Stimulated activated CD8-positive, alpha-beta memory T cell treated with anti-CD3 and anti-CD28 coated beads, Interleukin-4, amount 100 ng/mL, for 4 hours (primary cell): ENCODE results near the gene MUC12.
"Not testable (repeated sequence)": the region's sequence is repeated elsewhere in the genome, so short reads cannot be mapped to it uniquely, and the experiment has no call there.

Experiments
- DNase-seq, 2 donors: peaks; one replicate each; pipeline ENCODE4 v3.0.0-alpha.2; 2020; ENCODE audit warnings: low read depth in 2 of 2, low spot score in 1 of 2

Gene MUC12, protein sequence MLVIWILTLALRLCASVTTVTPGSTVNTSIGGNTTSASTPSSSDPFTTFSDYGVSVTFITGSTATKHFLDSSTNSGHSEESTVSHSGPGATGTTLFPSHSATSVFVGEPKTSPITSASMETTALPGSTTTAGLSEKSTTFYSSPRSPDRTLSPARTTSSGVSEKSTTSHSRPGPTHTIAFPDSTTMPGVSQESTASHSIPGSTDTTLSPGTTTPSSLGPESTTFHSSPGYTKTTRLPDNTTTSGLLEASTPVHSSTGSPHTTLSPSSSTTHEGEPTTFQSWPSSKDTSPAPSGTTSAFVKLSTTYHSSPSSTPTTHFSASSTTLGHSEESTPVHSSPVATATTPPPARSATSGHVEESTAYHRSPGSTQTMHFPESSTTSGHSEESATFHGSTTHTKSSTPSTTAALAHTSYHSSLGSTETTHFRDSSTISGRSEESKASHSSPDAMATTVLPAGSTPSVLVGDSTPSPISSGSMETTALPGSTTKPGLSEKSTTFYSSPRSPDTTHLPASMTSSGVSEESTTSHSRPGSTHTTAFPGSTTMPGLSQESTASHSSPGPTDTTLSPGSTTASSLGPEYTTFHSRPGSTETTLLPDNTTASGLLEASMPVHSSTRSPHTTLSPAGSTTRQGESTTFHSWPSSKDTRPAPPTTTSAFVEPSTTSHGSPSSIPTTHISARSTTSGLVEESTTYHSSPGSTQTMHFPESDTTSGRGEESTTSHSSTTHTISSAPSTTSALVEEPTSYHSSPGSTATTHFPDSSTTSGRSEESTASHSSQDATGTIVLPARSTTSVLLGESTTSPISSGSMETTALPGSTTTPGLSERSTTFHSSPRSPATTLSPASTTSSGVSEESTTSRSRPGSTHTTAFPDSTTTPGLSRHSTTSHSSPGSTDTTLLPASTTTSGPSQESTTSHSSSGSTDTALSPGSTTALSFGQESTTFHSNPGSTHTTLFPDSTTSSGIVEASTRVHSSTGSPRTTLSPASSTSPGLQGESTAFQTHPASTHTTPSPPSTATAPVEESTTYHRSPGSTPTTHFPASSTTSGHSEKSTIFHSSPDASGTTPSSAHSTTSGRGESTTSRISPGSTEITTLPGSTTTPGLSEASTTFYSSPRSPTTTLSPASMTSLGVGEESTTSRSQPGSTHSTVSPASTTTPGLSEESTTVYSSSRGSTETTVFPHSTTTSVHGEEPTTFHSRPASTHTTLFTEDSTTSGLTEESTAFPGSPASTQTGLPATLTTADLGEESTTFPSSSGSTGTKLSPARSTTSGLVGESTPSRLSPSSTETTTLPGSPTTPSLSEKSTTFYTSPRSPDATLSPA (N-terminal part only)

DNA sequence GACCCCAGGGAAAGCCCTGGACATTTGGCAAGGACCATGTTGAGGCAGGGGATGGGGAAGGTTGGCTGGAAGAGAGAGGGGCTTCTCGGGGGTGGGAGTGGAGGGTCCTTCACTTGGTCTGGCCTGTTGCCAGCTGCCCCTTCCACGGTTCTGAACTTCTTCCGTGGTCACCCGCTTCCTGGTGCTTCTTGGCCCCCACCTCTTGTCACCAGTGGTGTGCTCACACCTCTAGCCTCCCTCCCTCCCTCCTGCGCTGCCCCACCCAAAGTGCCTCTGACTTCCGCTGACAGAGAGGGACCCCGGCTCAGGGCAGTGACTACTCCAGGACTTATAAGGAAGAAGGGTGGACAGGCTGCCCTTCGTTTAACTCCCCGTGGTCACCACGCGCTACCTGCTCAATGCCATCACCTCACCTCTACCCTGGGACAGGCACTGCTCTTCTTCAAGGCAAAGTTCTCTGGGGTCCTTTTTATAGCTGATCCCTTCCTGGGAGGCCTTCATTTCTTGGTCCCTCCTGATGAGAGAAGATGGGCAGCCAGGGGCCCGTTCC, at the start of gene MUC12:
Gene MUC12 (plus strand): TSS at position 500 of the 550 bp plus-strand sequence. CDS start 58 bp downstream, outside the sequence.
- DNase-seq = no peak

DNA sequence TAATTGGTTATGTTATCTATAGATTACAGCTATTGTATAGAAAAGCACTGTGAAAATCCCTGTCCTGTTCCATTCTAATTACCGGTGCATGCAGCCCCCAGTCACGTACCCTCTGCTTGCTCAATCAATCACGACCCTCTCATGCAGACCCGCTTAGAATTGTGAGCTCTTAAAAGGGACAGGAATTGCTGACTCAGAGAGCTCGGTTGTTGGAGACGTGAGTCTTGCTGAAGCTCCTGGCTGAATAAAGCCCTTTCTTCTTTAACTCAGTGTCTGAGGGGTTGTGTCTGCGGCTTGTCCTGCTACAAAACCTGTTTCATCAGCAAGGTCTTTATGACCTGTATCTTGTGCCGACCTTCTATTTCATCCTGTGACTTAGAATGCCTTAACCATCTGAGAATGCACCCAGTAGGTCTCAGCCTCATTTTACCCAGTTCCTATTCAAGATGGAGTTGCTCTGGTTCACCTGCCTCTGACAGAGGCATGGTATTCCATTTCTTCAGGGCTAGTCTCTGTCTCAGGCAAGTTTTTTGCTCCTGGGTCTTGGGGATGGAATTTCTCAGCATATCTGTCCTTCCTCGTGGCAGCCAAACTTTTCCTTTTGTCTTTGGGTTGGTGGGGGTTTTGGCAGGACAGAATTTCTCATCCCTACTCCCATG, 49.5 kb upstream of the MUC12 start:
- not testable (repeated sequence) for DNase-seq

DNA sequence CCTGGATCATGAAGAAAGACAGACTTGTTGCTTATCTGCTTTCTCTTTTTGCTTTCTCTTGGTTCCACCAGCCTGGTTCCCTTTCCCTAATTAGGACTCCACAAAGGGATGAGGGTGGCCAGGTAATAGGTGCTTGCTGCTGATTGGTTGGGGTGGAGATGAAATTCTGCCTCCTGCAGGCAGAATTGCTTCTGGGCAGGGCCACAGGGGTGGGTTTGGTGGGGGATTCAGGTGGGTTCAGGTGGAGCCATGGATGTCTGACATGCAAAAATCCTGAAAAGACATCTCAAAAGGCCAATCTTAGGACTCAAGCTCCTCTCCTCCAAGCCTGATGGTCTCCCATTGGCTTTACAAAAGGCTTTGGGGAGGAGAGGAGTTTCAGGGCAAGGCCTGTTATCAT, 48.3 kb upstream of the MUC12 start:
- no peak for DNase-seq

DNA sequence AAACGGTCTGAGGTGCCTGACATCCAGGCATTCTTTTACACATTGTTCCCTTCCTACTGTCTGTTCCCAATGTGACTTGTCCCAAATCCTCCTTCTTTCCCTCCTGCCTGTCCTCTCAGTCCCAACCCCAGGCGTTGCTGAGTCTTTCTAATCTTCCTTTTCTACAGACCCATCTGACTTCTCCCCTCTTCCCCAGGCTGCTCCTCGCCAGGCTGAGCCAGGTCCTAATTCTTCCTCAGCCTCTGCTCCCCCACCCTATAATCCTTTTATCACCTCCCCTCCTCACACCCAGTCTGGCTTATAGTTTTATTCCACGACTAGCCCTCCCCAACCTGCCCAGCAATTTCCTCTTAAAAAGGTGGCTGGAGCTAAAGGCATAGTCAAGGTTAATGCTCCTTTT, 45.7 kb upstream of the MUC12 start:
- not testable (repeated sequence) for DNase-seq

DNA sequence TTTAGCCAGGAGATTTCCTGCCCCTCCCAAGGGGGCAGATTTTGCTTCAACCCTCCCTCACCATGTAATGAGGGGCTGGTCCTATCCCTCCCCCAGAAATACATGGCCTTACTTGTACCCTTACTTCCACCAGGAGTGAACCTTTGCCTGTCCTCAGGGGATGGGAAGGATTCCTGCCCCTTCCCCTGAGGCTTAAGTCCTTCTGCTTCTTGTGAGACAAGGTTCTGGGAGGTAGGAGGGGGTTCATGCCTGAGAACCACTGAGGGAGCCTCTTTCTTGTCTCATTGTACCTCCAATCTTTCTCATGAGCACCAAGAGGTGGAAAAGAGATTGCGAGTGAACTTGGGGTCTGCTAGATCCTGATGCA, 39.6 kb upstream of the MUC12 start:
- no peak for DNase-seq

GRCh38 chr7:100933734-100934133, 35.6 kb upstream of the MUC12 start:
- DNase-seq = no peak

GRCh38 chr7:100935381-100935780, 34.0 kb upstream of the MUC12 start:
- not testable (repeated sequence) for DNase-seq

DNA sequence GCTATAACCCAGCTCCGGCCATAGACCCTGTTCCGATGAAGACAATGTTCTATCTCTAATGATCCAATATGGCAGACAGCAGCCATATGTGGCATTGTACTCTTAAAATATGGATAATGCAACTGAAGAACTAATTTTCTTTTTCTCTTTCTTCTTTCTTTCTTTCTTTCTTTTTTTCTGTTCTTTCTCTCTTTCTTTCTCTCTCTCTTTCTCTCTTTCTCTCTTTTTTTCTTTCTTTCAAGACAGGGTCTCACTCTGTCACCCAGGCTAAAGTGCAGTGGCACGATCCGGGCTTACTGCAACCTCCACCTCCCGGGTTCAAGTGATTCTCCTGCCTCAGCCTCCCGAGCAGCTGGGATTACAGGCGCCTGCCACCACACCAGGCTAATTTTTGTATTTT, 33.2 kb upstream of the MUC12 start:
- not testable (repeated sequence) for DNase-seq

GRCh38 chr7:100942045-100942774, 27.2 kb upstream of the MUC12 start:
- DNase-seq = no peak

GRCh38 chr7:100943693-100944092, 25.7 kb upstream of the MUC12 start:
- DNase-seq = no peak

DNA sequence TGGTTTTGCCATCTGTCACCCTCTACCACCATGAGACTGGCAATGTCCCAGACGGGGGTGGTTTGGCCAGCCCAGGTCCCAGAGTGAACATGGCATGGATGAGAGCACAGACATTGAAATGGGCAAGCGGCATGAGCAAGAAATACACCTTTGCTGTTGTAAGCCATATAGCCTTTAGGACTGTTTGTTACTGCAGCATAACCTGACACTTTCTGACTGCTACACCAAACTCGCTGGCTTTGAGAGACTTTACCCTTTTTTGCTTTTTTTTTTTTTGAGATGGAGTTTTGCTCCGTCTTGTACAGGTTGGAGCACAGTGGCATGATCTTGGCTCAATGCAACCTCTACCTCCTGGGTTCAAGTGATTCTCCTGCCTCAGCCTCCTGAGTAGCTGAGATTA, 25.2 kb upstream of the MUC12 start:
- no peak for DNase-seq

DNA sequence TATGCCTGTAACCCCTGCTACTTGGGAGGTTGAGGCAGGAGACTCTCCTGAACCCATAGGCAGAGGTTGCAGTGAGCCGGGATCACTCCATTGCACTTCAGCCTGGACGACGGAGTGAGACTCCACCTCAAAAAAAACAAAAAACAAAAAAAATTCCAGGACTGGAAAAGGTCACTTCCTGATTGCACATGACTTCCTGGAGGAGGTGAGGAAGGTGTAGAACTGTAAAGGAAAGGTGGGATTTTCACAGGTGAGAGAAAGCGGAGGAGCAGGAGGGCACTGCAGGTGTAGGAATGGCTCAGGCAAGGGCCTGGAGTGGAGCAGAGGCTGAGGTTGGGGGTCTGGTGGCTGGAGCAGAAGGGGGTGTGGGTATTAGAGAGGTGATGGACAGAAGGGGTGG, 23.3 kb upstream of the MUC12 start:
- no peak for DNase-seq

DNA sequence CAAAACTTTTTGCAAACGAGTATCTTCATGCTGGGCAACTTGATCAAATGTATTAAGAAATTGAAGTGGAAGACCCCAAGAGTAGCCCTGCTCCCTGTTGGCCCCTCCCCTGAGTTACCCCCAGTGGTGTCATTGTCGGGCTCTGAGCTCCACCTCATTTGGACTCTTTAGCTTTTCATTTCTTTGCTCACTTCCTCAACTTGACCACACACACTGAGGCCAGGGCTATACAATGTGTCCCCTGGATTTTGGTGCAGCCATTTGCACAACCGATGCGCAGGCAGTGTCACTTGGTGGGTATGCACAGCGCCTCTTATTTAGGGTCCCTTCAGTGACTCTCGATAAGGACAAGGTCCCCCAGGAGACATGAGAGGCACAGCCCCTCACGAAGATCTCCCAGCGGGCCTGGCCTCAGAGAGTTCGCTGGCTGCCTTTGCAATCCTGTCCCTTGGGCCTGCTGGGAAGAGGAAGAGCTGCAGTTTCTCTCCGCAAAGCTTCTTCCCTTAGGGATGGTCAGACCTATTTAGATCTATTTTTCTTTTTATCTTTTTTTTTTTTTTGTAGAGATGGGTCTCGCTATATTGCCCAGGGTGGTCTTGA, 22.5 kb upstream of the MUC12 start:
- no peak for DNase-seq

DNA sequence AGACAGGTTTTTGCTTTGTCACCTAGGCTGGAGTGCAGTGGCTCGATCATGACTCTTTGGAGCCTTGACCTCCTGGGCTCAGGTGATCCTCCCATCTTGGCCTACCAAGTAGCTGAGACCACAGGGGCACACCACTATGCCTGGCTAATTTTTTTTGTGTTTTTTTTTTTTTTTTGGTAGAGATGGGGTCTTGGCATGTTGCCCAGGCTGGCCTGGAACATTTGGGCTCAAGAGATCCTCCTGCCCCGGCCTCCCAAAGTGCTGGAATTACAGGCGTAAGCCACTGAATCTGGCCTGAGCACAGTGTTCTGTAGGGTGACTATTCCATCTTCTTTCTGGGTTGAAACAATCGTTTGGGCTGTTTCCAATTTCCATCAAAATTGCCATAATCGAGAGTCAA, 21.6 kb upstream of the MUC12 start:
- no peak for DNase-seq

DNA sequence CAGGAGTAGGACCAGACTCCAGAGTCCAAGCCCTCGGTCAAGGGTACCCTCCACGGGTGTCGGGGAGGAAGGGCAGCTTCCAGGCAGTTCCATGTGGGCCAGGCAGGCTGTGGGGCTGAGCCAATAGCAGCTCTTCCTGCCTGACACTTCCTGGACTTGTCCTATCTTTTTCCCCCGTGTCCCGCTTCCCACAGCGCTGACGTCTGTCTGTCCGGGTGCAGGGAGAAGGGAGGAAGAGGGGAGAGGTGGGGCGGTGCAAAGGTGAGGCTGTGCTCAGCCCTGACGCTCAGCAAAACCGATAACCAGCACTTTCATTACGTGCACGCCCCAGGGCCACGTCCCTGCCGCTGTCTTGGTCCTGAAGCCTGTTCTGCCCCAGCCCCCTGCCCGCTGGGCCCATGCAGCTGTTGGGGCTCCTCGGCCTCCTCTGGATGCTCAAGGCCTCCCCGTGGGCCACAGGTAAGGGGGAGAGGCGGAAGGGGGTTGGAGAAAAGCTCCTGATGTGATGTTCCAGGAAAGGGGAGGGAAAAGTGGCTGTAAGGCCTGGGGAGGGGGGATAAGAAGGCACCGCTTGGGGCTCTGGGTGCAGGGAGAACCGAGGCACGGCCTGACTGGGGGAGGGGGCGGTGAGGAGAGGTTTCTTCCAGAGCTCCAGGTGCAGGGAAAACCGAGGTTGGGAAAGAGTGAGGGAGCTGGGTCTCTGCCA, 20.0 kb upstream of the MUC12 start, which contains the start of gene MUC3A:
Gene MUC3A (plus strand): TSS at position 308 of the 706 bp plus-strand sequence. CDS start 91 bp downstream, at position 399.
- DNase-seq = no peak

- DNase-seq = no peak
These were observed 19.4 kb upstream of the MUC12 start for GRCh38 chr7:100949933-100950443.

- no peak for DNase-seq
These were observed 18.2 kb upstream of the MUC12 start for GRCh38 chr7:100951172-100951571.

DNA sequence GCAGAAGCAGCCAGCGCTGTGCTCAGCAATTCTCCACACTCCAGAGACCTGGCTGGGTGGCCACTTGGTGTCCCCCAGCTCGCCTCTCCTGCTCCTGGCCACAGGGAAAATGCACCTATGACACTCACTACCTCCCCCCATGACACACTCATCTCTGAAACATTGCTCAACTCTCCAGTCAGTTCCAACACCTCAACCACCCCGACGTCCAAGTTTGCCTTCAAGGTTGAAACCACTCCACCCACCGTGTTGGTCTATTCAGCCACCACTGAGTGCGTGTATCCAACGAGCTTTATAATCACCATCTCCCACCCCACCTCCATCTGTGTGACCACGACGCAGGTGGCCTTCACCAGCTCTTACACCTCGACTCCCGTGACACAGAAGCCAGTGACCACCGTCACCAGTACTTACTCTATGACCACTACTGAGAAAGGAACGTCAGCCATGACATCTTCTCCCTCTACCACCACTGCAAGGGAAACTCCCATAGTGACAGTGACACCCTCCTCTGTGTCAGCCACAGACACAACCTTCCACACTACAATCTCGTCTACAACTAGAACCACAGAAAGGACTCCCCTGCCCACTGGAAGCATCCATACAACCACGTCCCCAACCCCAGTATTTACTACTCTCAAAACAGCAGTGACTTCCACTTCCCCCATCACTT, 17.3 kb upstream of the MUC12 start:
- DNase-seq = no peak
